AG04449 (cell line): Measurements from ENCODE around the gene TMEM45A.

Experiments used
- CTCF ChIA-PET: fragments of 350-600 bp; formaldehyde crosslinking; extraction: SDS; loops from one replicate; lab custom pipeline; 2021; ENCODE audit warnings: antibody characterized with exemption; lab: Yijun Ruan, JAX
- POLR2A ChIA-PET: fragments of 400-600, 350-600 bp; formaldehyde crosslinking; extraction: SDS; loops from one replicate; lab custom pipeline; 2020; ENCODE audit warnings: antibody characterized with exemption, inconsistent platforms; lab: Yijun Ruan, JAX
- DNase-seq: peaks from one replicate; pipeline ENCODE4 v3.0.0-alpha.2; 2010; ENCODE audit warnings: low read depth, low spot score
- H3K4me3 ChIP-seq: 2 replicates; pipeline ENCODE4 v1.5.1; 2011; ENCODE audit warnings: low read depth, mild to moderate bottlenecking, control low read depth, low read length
- CTCF ChIP-seq: IDR thresholded peaks from one replicate; pipeline ENCODE4 v1.5.1; 2011; ENCODE audit warnings: mild to moderate bottlenecking, moderate library complexity, low read length, control low read depth, inconsistent platforms; ENCODE audit not compliant: insufficient read depth; ENCODE audit errors: missing control alignments

TMEM45A gene

GRCh38 chr3:100613721-100614390, 121.4 kb downstream of the TMEM45A start:
- ChIA-PET POLR2A (no interaction called here), CTCF (interaction anchor here (0.9 to 1.2 kb wide), 2 partner anchors 10 to 25 kb away, joined by 3 to 4 read pairs; no protein-coding TSS in a partner anchor)
- no peak for DNase-seq
- H3K4me3 ChIP-seq = no peak overlapping the region
- no peak for TF ChIP-seq CTCF

- ChIA-PET POLR2A (no interaction called here), CTCF (no interaction called here)
- no peak for TF ChIP-seq CTCF
- no peak for DNase-seq
- no peak overlapping the region for H3K4me3 ChIP-seq
Measured at GRCh38 chr3:100614941-100615340, 122.5 kb downstream of the TMEM45A start.

- H3K4me3 ChIP-seq = no peak overlapping the region
- TF ChIP-seq CTCF = no peak
- DNase-seq = peak; percentile 34
- ChIA-PET POLR2A (no interaction called here), CTCF (interaction anchor here (2.0 kb wide), 1 partner anchor 12 kb away, joined by 6 read pairs; no protein-coding TSS in a partner anchor)
Measured at GRCh38 chr3:100615684-100616083, 123.3 kb downstream of the TMEM45A start.

- no peak for TF ChIP-seq CTCF
- no peak overlapping the region for H3K4me3 ChIP-seq
- ChIA-PET CTCF (no interaction called here), POLR2A (no interaction called here)
- no peak for DNase-seq
Measured at GRCh38 chr3:100621251-100621650, 128.8 kb downstream of the TMEM45A start.
